WERI-Rb-1 (cell line): Measurements from ENCODE around the gene NFS1.

Experiments used
- DNase-seq: peaks from one replicate; pipeline ENCODE4 v3.0.0-alpha.2; 2020
- H3K27ac ChIP-seq: fragments of 250-450 bp; sonication (Bioruptor Pico); 2 replicates; pipeline ENCODE4 v1.5.1; 2020; ENCODE audit warnings: mild to moderate bottlenecking, moderate library complexity
- H3K27me3 ChIP-seq: fragments of 250-450 bp; sonication (Bioruptor Pico); 2 replicates; pipeline ENCODE4 v1.5.1; 2021; ENCODE audit warnings: mild to moderate bottlenecking, low read depth, moderate library complexity; ENCODE audit not compliant: insufficient read depth, severe bottlenecking
- H3K36me3 ChIP-seq: fragments of 250-450 bp; sonication (Bioruptor Pico); 2 replicates; pipeline ENCODE4 v1.5.1; 2020; ENCODE audit warnings: mild to moderate bottlenecking, moderate library complexity
- H3K4me3 ChIP-seq: 2 replicates; pipeline ENCODE4 v1.5.1; 2011; ENCODE audit warnings: low read depth, mild to moderate bottlenecking, control low read depth, low read length
- H3K9me3 ChIP-seq: fragments of 250-450 bp; sonication (Bioruptor Pico); 2 replicates; pipeline ENCODE4 v1.5.1; 2021; ENCODE audit warnings: mild to moderate bottlenecking, moderate library complexity; ENCODE audit not compliant: severe bottlenecking
- TF ChIP-seq, protein P1 (sequence below): IDR thresholded peaks from 2 replicates; pipeline ENCODE4 v1.5.1; 2011; ENCODE audit warnings: low read depth, mild to moderate bottlenecking, control low read depth, inconsistent platforms, low read length

NFS1 gene

DNA sequence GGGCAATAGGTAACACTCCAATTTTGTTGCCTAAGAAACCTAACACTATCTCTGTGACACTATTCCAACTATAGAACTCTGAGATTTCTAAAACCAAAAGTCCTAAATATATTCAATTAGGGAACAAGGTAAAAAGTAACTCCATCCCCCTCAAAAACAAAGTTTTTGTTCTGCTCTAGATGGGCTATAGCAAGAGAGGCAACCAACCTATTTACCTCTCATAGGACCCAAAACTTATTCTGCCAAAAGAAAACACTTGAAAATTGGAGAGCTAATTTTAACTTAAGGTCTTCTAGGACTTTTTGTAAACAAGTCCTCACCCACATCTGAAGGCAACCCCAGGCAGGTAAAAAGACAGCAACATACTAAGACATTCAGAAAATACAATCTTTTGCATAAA is 35.2 kb upstream of the NFS1 start:
- Histone ChIP-seq H3K4me3 (no peak overlapping the region), H3K27me3 (no peaks in the 10 kb centered on the region), H3K9me3 (no peaks in the 10 kb centered on the region), H3K27ac (no peak overlapping the region), H3K36me3 (peaks cover 100% of the 10 kb centered on the region)
- TF ChIP-seq, protein P1, sequence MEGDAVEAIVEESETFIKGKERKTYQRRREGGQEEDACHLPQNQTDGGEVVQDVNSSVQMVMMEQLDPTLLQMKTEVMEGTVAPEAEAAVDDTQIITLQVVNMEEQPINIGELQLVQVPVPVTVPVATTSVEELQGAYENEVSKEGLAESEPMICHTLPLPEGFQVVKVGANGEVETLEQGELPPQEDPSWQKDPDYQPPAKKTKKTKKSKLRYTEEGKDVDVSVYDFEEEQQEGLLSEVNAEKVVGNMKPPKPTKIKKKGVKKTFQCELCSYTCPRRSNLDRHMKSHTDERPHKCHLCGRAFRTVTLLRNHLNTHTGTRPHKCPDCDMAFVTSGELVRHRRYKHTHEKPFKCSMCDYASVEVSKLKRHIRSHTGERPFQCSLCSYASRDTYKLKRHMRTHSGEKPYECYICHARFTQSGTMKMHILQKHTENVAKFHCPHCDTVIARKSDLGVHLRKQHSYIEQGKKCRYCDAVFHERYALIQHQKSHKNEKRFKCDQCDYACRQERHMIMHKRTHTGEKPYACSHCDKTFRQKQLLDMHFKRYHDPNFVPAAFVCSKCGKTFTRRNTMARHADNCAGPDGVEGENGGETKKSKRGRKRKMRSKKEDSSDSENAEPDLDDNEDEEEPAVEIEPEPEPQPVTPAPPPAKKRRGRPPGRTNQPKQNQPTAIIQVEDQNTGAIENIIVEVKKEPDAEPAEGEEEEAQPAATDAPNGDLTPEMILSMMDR: no peak
- no peak for DNase-seq

- Histone ChIP-seq H3K4me3 (no peak overlapping the region), H3K27me3 (no peaks in the 10 kb centered on the region), H3K27ac (no peak overlapping the region), H3K36me3 (peaks cover 100% of the 10 kb centered on the region), H3K9me3 (no peaks in the 10 kb centered on the region)
- no peak for DNase-seq
- TF ChIP-seq, protein P1: no peak
Observed at GRCh38 chr20:35732644-35732982, 33.5 kb upstream of the NFS1 start.

DNA sequence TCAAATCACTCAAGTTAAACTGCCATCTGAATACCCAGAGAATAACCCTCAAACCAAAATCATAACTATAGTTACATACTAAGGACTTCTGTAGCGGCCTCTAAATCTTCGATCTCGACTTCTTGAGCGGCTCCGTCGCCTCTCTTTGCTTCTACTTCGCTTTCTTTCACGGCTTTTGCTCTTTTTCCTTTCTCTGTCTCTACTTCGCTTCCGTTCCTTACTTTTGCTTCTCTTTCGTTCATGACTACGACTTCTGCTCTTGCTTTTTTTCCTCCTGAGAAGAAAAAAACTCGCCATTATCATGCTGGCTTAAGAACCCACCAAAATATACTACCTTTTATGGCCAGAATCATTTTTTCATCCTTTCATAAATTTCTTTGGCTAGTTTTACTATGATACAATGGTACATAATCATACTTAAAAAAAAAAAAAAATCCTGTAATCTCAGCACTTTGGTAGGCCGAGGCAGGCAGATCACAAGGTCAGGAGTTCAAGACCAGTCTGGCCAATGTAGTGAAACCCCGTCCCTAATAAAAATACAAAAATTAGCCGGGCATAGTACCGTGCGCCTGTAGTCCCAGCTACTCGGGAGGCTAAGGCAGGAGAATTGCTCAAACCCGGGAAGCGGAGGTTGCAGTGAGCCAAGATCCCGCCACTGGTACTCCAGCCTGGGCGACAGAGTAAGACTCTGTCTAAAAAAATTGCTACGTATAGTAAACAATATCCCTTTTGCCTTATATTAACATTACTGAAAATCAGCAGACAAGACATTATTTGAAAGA is 32.9 kb upstream of the NFS1 start:
- TF ChIP-seq, protein P1: no peak
- peaks cover 100% of the 10 kb centered on the region for H3K36me3 ChIP-seq
- H3K27me3 ChIP-seq: no peaks in the 10 kb centered on the region
- no peaks in the 10 kb centered on the region for H3K9me3 ChIP-seq
- H3K27ac ChIP-seq: no peak overlapping the region
- H3K4me3 ChIP-seq: no peak overlapping the region
- DNase-seq: no peak

DNA sequence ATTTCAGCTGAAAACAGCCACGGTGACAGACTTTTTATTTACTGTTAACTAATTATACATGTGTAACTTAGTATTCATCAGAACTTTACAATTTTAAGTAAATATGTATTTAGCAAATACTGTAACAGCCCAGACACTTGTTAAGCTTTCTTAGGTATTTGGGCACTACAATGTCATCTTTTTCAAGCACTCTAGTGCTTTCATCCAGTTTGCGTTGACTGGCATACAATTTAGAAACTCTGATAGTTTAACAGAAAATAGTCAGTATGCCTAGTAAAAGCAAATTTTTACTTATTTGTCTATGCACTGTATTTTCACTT is 32.3 kb upstream of the NFS1 start:
- no peaks in the 10 kb centered on the region for H3K27me3 ChIP-seq
- no peak overlapping the region for H3K4me3 ChIP-seq
- H3K27ac ChIP-seq: no peak overlapping the region
- DNase-seq: no peak
- no peaks in the 10 kb centered on the region for H3K9me3 ChIP-seq
- peaks cover 100% of the 10 kb centered on the region for H3K36me3 ChIP-seq
- TF ChIP-seq, protein P1: no peak

- no peak for DNase-seq
- TF ChIP-seq, protein P1: no peak
- Histone ChIP-seq H3K27me3 (no peaks in the 10 kb centered on the region), H3K36me3 (peaks cover 100% of the 10 kb centered on the region), H3K9me3 (no peaks in the 10 kb centered on the region), H3K27ac (no peak overlapping the region), H3K4me3 (no peak overlapping the region)
Observed at GRCh38 chr20:35730583-35731468, 31.7 kb upstream of the NFS1 start.
